RPMI7951 (cell line): ENCODE measurements around the gene TRIM41. TPM values are rescaled to one million over a fixed set of nuclear protein-coding genes. Genes with fewer than 3 reads are reported as not detected.
"Not testable (repeated sequence)": the region's sequence is repeated elsewhere in the genome, so short reads cannot be mapped to it uniquely, and the experiment has no call there.

Experiments used
- DNase-seq: peaks from one replicate; pipeline ENCODE4 v3.0.0-alpha.2; 2012; ENCODE audit warnings: low read depth
- total RNA-seq: library from RNA; depleted of rRNA; stranded (reverse); fragments of >200 nt; shearing (Covaris generic); gene quantifications from 2 replicates; pipeline ENCODE4 v1.2.3, GENCODE V29; 2014

Gene TRIM41
- total RNA-seq, 1 experiment from 2014 or later = 4.9 TPM

GRCh38 chr5:181248277-181248676, 25.2 kb downstream of the TRIM41 start:
- DNase-seq = no peak

- DNase-seq = no peak
Measured at GRCh38 chr5:181255276-181255675, 32.2 kb downstream of the TRIM41 start.

GRCh38 chr5:181255836-181256578, 32.9 kb downstream of the TRIM41 start:
- no peak for DNase-seq

GRCh38 chr5:181258576-181258975, 35.5 kb downstream of the TRIM41 start:
- DNase-seq = no peak

GRCh38 chr5:181259283-181259682, 36.2 kb downstream of the TRIM41 start:
- DNase-seq = no peak

GRCh38 chr5:181259974-181260719, 37.1 kb downstream of the TRIM41 start:
- no peak for DNase-seq

GRCh38 chr5:181260720-181261319, 37.7 kb downstream of the TRIM41 start, which contains the start of gene TRIM52:
TSS of gene TRIM52 (minus strand) at chr5:181261143. CDS start at chr5:181260813, 330 bp downstream.
- peak; percentile 83 for DNase-seq

- DNase-seq = peak; percentile 69
Measured at GRCh38 chr5:181261320-181262049, 38.4 kb downstream of the TRIM41 start.

GRCh38 chr5:181263633-181264032, 40.6 kb downstream of the TRIM41 start:
- no peak for DNase-seq

GRCh38 chr5:181265092-181265671, 42.1 kb downstream of the TRIM41 start:
- DNase-seq = no peak

- DNase-seq = not testable (repeated sequence)
Measured at GRCh38 chr5:181267291-181267904, 44.3 kb downstream of the TRIM41 start.

- DNase-seq = not testable (repeated sequence)
Measured at GRCh38 chr5:181267907-181268306, 44.8 kb downstream of the TRIM41 start.

- DNase-seq = no peak
Measured at GRCh38 chr5:181271081-181271480, 48.0 kb downstream of the TRIM41 start.

- DNase-seq = not testable (repeated sequence)
Measured at GRCh38 chr5:181273433-181273744, 50.3 kb downstream of the TRIM41 start.

GRCh38 chr5:181280251-181280762, 57.2 kb downstream of the TRIM41 start:
- no peak for DNase-seq

GRCh38 chr5:181281077-181281983, 58.2 kb downstream of the TRIM41 start:
- DNase-seq = no peak

GRCh38 chr5:181281984-181282316, 58.9 kb downstream of the TRIM41 start:
- no peak for DNase-seq

GRCh38 chr5:181282415-181282814, 59.3 kb downstream of the TRIM41 start:
- DNase-seq = not testable (repeated sequence)

GRCh38 chr5:181282874-181283273, 59.8 kb downstream of the TRIM41 start:
- DNase-seq = no peak

GRCh38 chr5:181283347-181283746, 60.3 kb downstream of the TRIM41 start:
- DNase-seq = peak; percentile 41
